ENCODE results near the gene EYS. TPM values are rescaled to one million over a fixed set of nuclear protein-coding genes. Genes with fewer than 3 reads are reported as not detected.
"Not testable (repeated sequence)": the region's sequence is repeated elsewhere in the genome, so short reads cannot be mapped to it uniquely, and the experiment has no call there.

Gene EYS
- total RNA-seq, 2 experiments from 2014 or later = not detected

- Mint-ChIP-seq H3K9me3 (peaks cover 3% of the 10 kb centered on the region), H3K27ac (no peak overlapping the region), H3K4me1 (ENCODE audit: low read depth) (no peaks in the 10 kb centered on the region), H3K36me3 (ENCODE audit: low read depth) (no peaks in the 10 kb centered on the region), H3K4me3 (no peak overlapping the region), H3K27me3 (ENCODE audit: low read depth) (no peaks in the 10 kb centered on the region)
- no peak for DNase-seq
- intact Hi-C loops (cut with micrococcal nuclease) = no loop called here
- CTCF ChIA-PET = no interaction called here
Measured at GRCh38 chr6:64476935-64477334, 1230.1 kb downstream of the EYS start.

- peaks cover 19% of the 10 kb centered on the region for H3K9me3 Mint-ChIP-seq
- H3K27ac Mint-ChIP-seq; intact Hi-C loops (cut with micrococcal nuclease): not testable (repeated sequence)
Measured at GRCh38 chr6:64469405-64469804, 1237.6 kb downstream of the EYS start.

GRCh38 chr6:64467656-64468055, 1239.4 kb downstream of the EYS start:
- CTCF ChIA-PET = no interaction called here
- Mint-ChIP-seq H3K36me3 (ENCODE audit: low read depth) (peaks cover 2% of the 10 kb centered on the region), H3K27ac (no peak overlapping the region), H3K4me3 (no peak overlapping the region), H3K27me3 (ENCODE audit: low read depth) (no peaks in the 10 kb centered on the region), H3K4me1 (ENCODE audit: low read depth) (no peaks in the 10 kb centered on the region), H3K9me3 (peaks cover 19% of the 10 kb centered on the region)
- no peak for DNase-seq
- intact Hi-C loops (cut with micrococcal nuclease) = no loop called here

More at GRCh38 chr6:64469405-64469804, 1237.6 kb downstream of the EYS start:
- H3K4me3 Mint-ChIP-seq; H3K36me3 Mint-ChIP-seq (ENCODE audit: low read depth); CTCF ChIA-PET; H3K27me3 Mint-ChIP-seq (ENCODE audit: low read depth); DNase-seq; H3K4me1 Mint-ChIP-seq (ENCODE audit: low read depth): not testable (repeated sequence)

GRCh38 chr6:64459411-64459944, 1247.5 kb downstream of the EYS start:
- DNase-seq = no peak
- intact Hi-C loops (cut with micrococcal nuclease) = no loop called here
- H3K36me3 Mint-ChIP-seq (ENCODE audit: low read depth) = peaks cover 2% of the 10 kb centered on the region
- no peak overlapping the region for H3K4me3 Mint-ChIP-seq
- no peaks in the 10 kb centered on the region for H3K27me3 Mint-ChIP-seq (ENCODE audit: low read depth)
- no peak overlapping the region for H3K27ac Mint-ChIP-seq
- no peaks in the 10 kb centered on the region for H3K4me1 Mint-ChIP-seq (ENCODE audit: low read depth)
- peaks cover 2% of the 10 kb centered on the region for H3K9me3 Mint-ChIP-seq
- CTCF ChIA-PET = no interaction called here

- H3K9me3 Mint-ChIP-seq; H3K27me3 Mint-ChIP-seq (ENCODE audit: low read depth); H3K4me3 Mint-ChIP-seq; H3K4me1 Mint-ChIP-seq (ENCODE audit: low read depth); H3K27ac Mint-ChIP-seq; H3K36me3 Mint-ChIP-seq (ENCODE audit: low read depth); CTCF ChIA-PET; DNase-seq; intact Hi-C loops (cut with micrococcal nuclease): not testable (repeated sequence)
Measured at GRCh38 chr6:64448101-64448500, 1258.9 kb downstream of the EYS start.

- Mint-ChIP-seq H3K27ac (no peak overlapping the region), H3K36me3 (ENCODE audit: low read depth) (no peaks in the 10 kb centered on the region), H3K9me3 (peaks cover 8% of the 10 kb centered on the region), H3K27me3 (ENCODE audit: low read depth) (no peaks in the 10 kb centered on the region), H3K4me1 (ENCODE audit: low read depth) (no peaks in the 10 kb centered on the region), H3K4me3 (no peak overlapping the region)
- DNase-seq = no peak
- intact Hi-C loops (cut with micrococcal nuclease) = no loop called here
- CTCF ChIA-PET = no interaction called here
Measured at GRCh38 chr6:64445038-64445437, 1262.0 kb downstream of the EYS start.

GRCh38 chr6:64439274-64439673, 1267.8 kb downstream of the EYS start:
- H3K9me3 Mint-ChIP-seq = peaks cover 4% of the 10 kb centered on the region
- H3K36me3 Mint-ChIP-seq (ENCODE audit: low read depth) = no peaks in the 10 kb centered on the region
- CTCF ChIA-PET = no interaction called here
- intact Hi-C loops (cut with micrococcal nuclease) = no loop called here
- no peak overlapping the region for H3K4me3 Mint-ChIP-seq
- no peak for DNase-seq
- H3K27ac Mint-ChIP-seq = no peak overlapping the region
- H3K4me1 Mint-ChIP-seq (ENCODE audit: low read depth) = no peaks in the 10 kb centered on the region
- H3K27me3 Mint-ChIP-seq (ENCODE audit: low read depth) = no peaks in the 10 kb centered on the region

- CTCF ChIA-PET = no interaction called here
- intact Hi-C loops (cut with micrococcal nuclease) = no loop called here
- no peak for DNase-seq
- H3K36me3 Mint-ChIP-seq (ENCODE audit: low read depth) = no peaks in the 10 kb centered on the region
- H3K4me3 Mint-ChIP-seq = no peak overlapping the region
- H3K9me3 Mint-ChIP-seq = peaks cover 4% of the 10 kb centered on the region
- H3K27me3 Mint-ChIP-seq (ENCODE audit: low read depth) = no peaks in the 10 kb centered on the region
- no peaks in the 10 kb centered on the region for H3K4me1 Mint-ChIP-seq (ENCODE audit: low read depth)
- H3K27ac Mint-ChIP-seq = no peak overlapping the region
Measured at GRCh38 chr6:64437996-64438395, 1269.0 kb downstream of the EYS start.

GRCh38 chr6:64429926-64430325, 1277.1 kb downstream of the EYS start:
- intact Hi-C loops (cut with micrococcal nuclease) = no loop called here
- H3K4me3 Mint-ChIP-seq = no peak overlapping the region
- H3K36me3 Mint-ChIP-seq (ENCODE audit: low read depth) = no peaks in the 10 kb centered on the region
- no peak overlapping the region for H3K27ac Mint-ChIP-seq
- H3K27me3 Mint-ChIP-seq (ENCODE audit: low read depth) = no peaks in the 10 kb centered on the region
- H3K4me1 Mint-ChIP-seq (ENCODE audit: low read depth) = no peaks in the 10 kb centered on the region
- no peaks in the 10 kb centered on the region for H3K9me3 Mint-ChIP-seq
- no peak for DNase-seq
- CTCF ChIA-PET = no interaction called here

GRCh38 chr6:64428186-64428585, 1278.8 kb downstream of the EYS start:
- intact Hi-C loops (cut with micrococcal nuclease) = no loop called here

GRCh38 chr6:64415926-64416325, 1291.1 kb downstream of the EYS start:
- Mint-ChIP-seq H3K36me3 (ENCODE audit: low read depth) (no peaks in the 10 kb centered on the region), H3K4me1 (ENCODE audit: low read depth) (no peaks in the 10 kb centered on the region), H3K27ac (no peak overlapping the region), H3K27me3 (ENCODE audit: low read depth) (no peaks in the 10 kb centered on the region), H3K4me3 (no peak overlapping the region), H3K9me3 (peaks cover 4% of the 10 kb centered on the region)
- CTCF ChIA-PET = no interaction called here
- intact Hi-C loops (cut with micrococcal nuclease) = no loop called here
- DNase-seq = no peak

More at GRCh38 chr6:64428186-64428585, 1278.8 kb downstream of the EYS start:
- no peak overlapping the region for H3K27ac Mint-ChIP-seq
- DNase-seq = no peak
- CTCF ChIA-PET = no interaction called here
- H3K36me3 Mint-ChIP-seq (ENCODE audit: low read depth) = no peaks in the 10 kb centered on the region
- no peaks in the 10 kb centered on the region for H3K27me3 Mint-ChIP-seq (ENCODE audit: low read depth)
- H3K4me3 Mint-ChIP-seq = no peak overlapping the region
- no peaks in the 10 kb centered on the region for H3K4me1 Mint-ChIP-seq (ENCODE audit: low read depth)
- H3K9me3 Mint-ChIP-seq = no peaks in the 10 kb centered on the region

- peaks cover 3% of the 10 kb centered on the region for H3K9me3 Mint-ChIP-seq
- H3K4me1 Mint-ChIP-seq (ENCODE audit: low read depth) = no peaks in the 10 kb centered on the region
- no peak for DNase-seq
- H3K4me3 Mint-ChIP-seq = no peak overlapping the region
- no peaks in the 10 kb centered on the region for H3K36me3 Mint-ChIP-seq (ENCODE audit: low read depth)
- no peaks in the 10 kb centered on the region for H3K27me3 Mint-ChIP-seq (ENCODE audit: low read depth)
- H3K27ac Mint-ChIP-seq = no peak overlapping the region
- intact Hi-C loops (cut with micrococcal nuclease) = no loop called here
- CTCF ChIA-PET = no interaction called here
Measured at GRCh38 chr6:64411226-64411625, 1295.8 kb downstream of the EYS start.

GRCh38 chr6:64409948-64410347, 1297.1 kb downstream of the EYS start:
- Mint-ChIP-seq H3K4me1 (ENCODE audit: low read depth) (no peaks in the 10 kb centered on the region), H3K36me3 (ENCODE audit: low read depth) (no peaks in the 10 kb centered on the region), H3K4me3 (no peak overlapping the region), H3K27me3 (ENCODE audit: low read depth) (no peaks in the 10 kb centered on the region), H3K9me3 (peaks cover 6% of the 10 kb centered on the region), H3K27ac (no peak overlapping the region)
- intact Hi-C loops (cut with micrococcal nuclease) = no loop called here
- no peak for DNase-seq
- CTCF ChIA-PET = no interaction called here

- DNase-seq = no peak
- H3K4me1 Mint-ChIP-seq (ENCODE audit: low read depth) = no peaks in the 10 kb centered on the region
- no peaks in the 10 kb centered on the region for H3K36me3 Mint-ChIP-seq (ENCODE audit: low read depth)
- no peaks in the 10 kb centered on the region for H3K27me3 Mint-ChIP-seq (ENCODE audit: low read depth)
- CTCF ChIA-PET = no interaction called here
- H3K27ac Mint-ChIP-seq = no peak overlapping the region
- H3K9me3 Mint-ChIP-seq = peaks cover 7% of the 10 kb centered on the region
- no peak overlapping the region for H3K4me3 Mint-ChIP-seq
- intact Hi-C loops (cut with micrococcal nuclease) = no loop called here
Measured at GRCh38 chr6:64404396-64404795, 1302.6 kb downstream of the EYS start.

Data from activated naive CD4-positive, alpha-beta T cell treated with anti-CD3 and anti-CD28 coated beads for 36 hours (primary cell).